Transverse colon (tissue), 4 donors: ENCODE measurements around the gene NPIPA2.
"Not testable (repeated sequence)": the region's sequence is repeated elsewhere in the genome, so short reads cannot be mapped to it uniquely, and the experiment has no call there.

Experiments used
- POLR2AphosphoS5 ChIP-seq, 3 donors: sonication (generic); formaldehyde crosslinking; IDR thresholded peaks; one replicate each; pipeline ENCODE4 v1.6.1; 2016; ENCODE audit warnings: antibody characterized with exemption in 3 of 3
- TF ChIP-seq, protein P1 (sequence below), 5 experiments: fragments of 200-600 bp in 3 of 5; fragments of 450-650 bp in 2 of 5; sonication (generic) in 3 of 5; IDR thresholded peaks; 1 replicate in 2 of 5; 2 replicates in 3 of 5; pipeline ENCODE4 v1.5.1; 2016 to 2017; ENCODE audit warnings: antibody characterized with exemption in 5 of 5, inconsistent platforms in 3 of 5, mild to moderate bottlenecking in 2 of 5, moderate library complexity in 1 of 5

GRCh38 chr16:14792914-14793313 lies 50.6 kb downstream of the NPIPA2 start:
- TF ChIP-seq, protein P1, sequence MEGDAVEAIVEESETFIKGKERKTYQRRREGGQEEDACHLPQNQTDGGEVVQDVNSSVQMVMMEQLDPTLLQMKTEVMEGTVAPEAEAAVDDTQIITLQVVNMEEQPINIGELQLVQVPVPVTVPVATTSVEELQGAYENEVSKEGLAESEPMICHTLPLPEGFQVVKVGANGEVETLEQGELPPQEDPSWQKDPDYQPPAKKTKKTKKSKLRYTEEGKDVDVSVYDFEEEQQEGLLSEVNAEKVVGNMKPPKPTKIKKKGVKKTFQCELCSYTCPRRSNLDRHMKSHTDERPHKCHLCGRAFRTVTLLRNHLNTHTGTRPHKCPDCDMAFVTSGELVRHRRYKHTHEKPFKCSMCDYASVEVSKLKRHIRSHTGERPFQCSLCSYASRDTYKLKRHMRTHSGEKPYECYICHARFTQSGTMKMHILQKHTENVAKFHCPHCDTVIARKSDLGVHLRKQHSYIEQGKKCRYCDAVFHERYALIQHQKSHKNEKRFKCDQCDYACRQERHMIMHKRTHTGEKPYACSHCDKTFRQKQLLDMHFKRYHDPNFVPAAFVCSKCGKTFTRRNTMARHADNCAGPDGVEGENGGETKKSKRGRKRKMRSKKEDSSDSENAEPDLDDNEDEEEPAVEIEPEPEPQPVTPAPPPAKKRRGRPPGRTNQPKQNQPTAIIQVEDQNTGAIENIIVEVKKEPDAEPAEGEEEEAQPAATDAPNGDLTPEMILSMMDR (IDR thresholded peaks at IDR 0.05) = not testable (repeated sequence)
- not testable (repeated sequence) for TF ChIP-seq POLR2AphosphoS5 (IDR thresholded peaks at IDR 0.05)
